Upper lobe of left lung (tissue), 6 donors: ENCODE data around the gene MSI2. TPM values are rescaled to one million over a fixed set of nuclear protein-coding genes. Genes with fewer than 3 reads are reported as not detected.

Source experiments
- ATAC-seq, 2 donors: fragments of 200-7000 bp; cut with Tn5 transposase; one replicate each; pipeline ENCODE4 v1.9.1; 2022; ENCODE audit warnings: mild to moderate bottlenecking in 2 of 2, moderate library complexity in 2 of 2; ENCODE audit not compliant: low FRiP score in 2 of 2
- DNase-seq, 2 donors: peaks; one replicate each; pipeline ENCODE4 v3.0.0-alpha.2; 2019 to 2020
- H3K27ac ChIP-seq, 4 donors: fragments of 200-600 bp; sonication (generic); one replicate each; pipeline ENCODE4 v1.5.1; 2016 to 2019
- H3K27me3 ChIP-seq, 4 donors: fragments of 200-600 bp; sonication (generic); one replicate each; pipeline ENCODE4 v1.5.1; 2017 to 2019
- H3K36me3 ChIP-seq, 4 donors: fragments of 200-600 bp; sonication (generic); one replicate each; pipeline ENCODE4 v1.5.1; 2016 to 2019
- H3K4me1 ChIP-seq, 4 donors: fragments of 200-600 bp; sonication (generic); one replicate each; pipeline ENCODE4 v1.5.1; 2018 to 2019
- H3K4me3 ChIP-seq, 4 donors: fragments of 200-600 bp; sonication (generic); one replicate each; pipeline ENCODE4 v1.5.1; 2017 to 2019; ENCODE audit warnings: mild to moderate bottlenecking in 2 of 4, moderate library complexity in 1 of 4
- H3K9me3 ChIP-seq, 4 donors: fragments of 200-600 bp; sonication (generic); one replicate each; pipeline ENCODE4 v1.5.1; 2018 to 2019
- CTCF ChIP-seq, 6 experiments: fragments of 450-650 bp in 4 of 6; fragments of 200-600 bp in 2 of 6; sonication (generic) in 2 of 6; IDR thresholded peaks; one replicate each; pipeline ENCODE4 v1.5.1; 2016 to 2019; ENCODE audit warnings: antibody characterized with exemption in 6 of 6
- EP300 ChIP-seq, 4 donors: sonication (generic); formaldehyde crosslinking; IDR thresholded peaks; one replicate each; pipeline ENCODE4 v1.5.1; 2017; ENCODE audit warnings: antibody characterized with exemption in 4 of 4, control low read depth in 2 of 4
- POLR2A ChIP-seq, 4 donors: fragments of 450-650 bp; IDR thresholded peaks; one replicate each; pipeline ENCODE4 v1.5.1; 2016 to 2017; ENCODE audit warnings: antibody characterized with exemption in 4 of 4, mild to moderate bottlenecking in 2 of 4
- POLR2AphosphoS5 ChIP-seq, 2 donors: sonication (generic); formaldehyde crosslinking; IDR thresholded peaks; one replicate each; pipeline ENCODE4 v1.5.1; 2017; ENCODE audit warnings: antibody characterized with exemption in 2 of 2
- WGBS, 2 donors: methylation state at CpG; one replicate each; pipeline ENCODE4 v1.1.5; 2017 to 2018; 5-methylcytosine and 5-hydroxymethylcytosine counted together
- total RNA-seq, 6 donors: library from RNA; depleted of rRNA in 4 of 6; stranded (reverse); fragments of >200 nt in 4 of 6; gene quantifications; one replicate each; pipeline versions ENCODE4 v1.1.0 to v1.2.1, GENCODE V29; 2016 to 2021
- donor health status: DM: no; HTN: no; CAD: no; lungs with moderate emphysema.
- donor health status: DM: no; HTN: yes; CAD: no; lungs with severe emphysema.

Gene MSI2
- total RNA-seq, 6 donors from 2014 or later: 20.1 to 44.0 (median 32.2) TPM

GRCh38 chr17:57249520-57249919 is 6.8 kb upstream of the MSI2 start:
- no peaks in the 10 kb centered on the region for H3K27me3 ChIP-seq
- no peak for TF ChIP-seq EP300 (IDR thresholded peaks at IDR 0.05)
- no peak for TF ChIP-seq POLR2A (IDR thresholded peaks at IDR 0.05)
- no peak for TF ChIP-seq POLR2AphosphoS5 (IDR thresholded peaks at IDR 0.05)
- TF ChIP-seq CTCF (IDR thresholded peaks at IDR 0.05): no peak
- no peak overlapping the region for H3K4me3 ChIP-seq
- WGBS, 2 donors: 100% methylated on average over 1 of the region's 1 CpG
- no peaks in the 10 kb centered on the region for H3K4me1 ChIP-seq
- ATAC-seq (no peak), DNase-seq (no peak)
- H3K36me3 ChIP-seq: no peaks in the 10 kb centered on the region
- peaks cover 0 to 8% (median 0%) of the 10 kb centered on the region in 4 donors for H3K9me3 ChIP-seq
- H3K27ac ChIP-seq: no peak overlapping the region

- WGBS, 2 donors: 93 to 94% methylated on average over 1 of the region's 1 CpG
- Histone ChIP-seq H3K27me3 (no peaks in the 10 kb centered on the region), H3K9me3 (peaks cover 0 to 8% (median 0%) of the 10 kb centered on the region in 4 donors), H3K27ac (no peak overlapping the region), H3K4me3 (no peak overlapping the region), H3K4me1 (peaks cover 0 to 8% (median 1%) of the 10 kb centered on the region in 4 donors), H3K36me3 (no peaks in the 10 kb centered on the region)
- no peak for ATAC-seq
- TF ChIP-seq EP300 (IDR thresholded peaks at IDR 0.05) (no peak), CTCF (IDR thresholded peaks at IDR 0.05) (no peak)
- DNase-seq: no peak
Observed at GRCh38 chr17:57251211-57251787, 5.0 kb upstream of the MSI2 start.

GRCh38 chr17:57253362-57254065 is 2.8 kb upstream of the MSI2 start:
- Histone ChIP-seq H3K9me3 (peaks cover 0 to 8% (median 0%) of the 10 kb centered on the region in 4 donors), H3K27ac (no peak overlapping the region), H3K27me3 (no peaks in the 10 kb centered on the region), H3K4me1 (peaks cover 7 to 15% (median 12%) of the 10 kb centered on the region in 4 donors), H3K4me3 (no peak overlapping the region), H3K36me3 (no peaks in the 10 kb centered on the region)
- DNase-seq: no peak
- WGBS, 2 donors: 69 to 79% methylated on average over 6 of the region's 6 CpGs
- TF ChIP-seq CTCF (IDR thresholded peaks at IDR 0.05): no peak
- TF ChIP-seq POLR2A (IDR thresholded peaks at IDR 0.05): no peak
- no peak for TF ChIP-seq EP300 (IDR thresholded peaks at IDR 0.05)
- no peak for TF ChIP-seq POLR2AphosphoS5 (IDR thresholded peaks at IDR 0.05)
- no peak for ATAC-seq

GRCh38 chr17:57255182-57255775 is 1.0 kb upstream of the MSI2 start:
- DNase-seq: no peak
- H3K27ac ChIP-seq: peak overlapping the region; percentile 78 to 91 (median 86)
- H3K9me3 ChIP-seq: peaks cover 0 to 8% (median 0%) of the 10 kb centered on the region in 4 donors
- TF ChIP-seq POLR2A (IDR thresholded peaks at IDR 0.05): no peak
- TF ChIP-seq CTCF (IDR thresholded peaks at IDR 0.05): no peak
- TF ChIP-seq POLR2AphosphoS5 (IDR thresholded peaks at IDR 0.05): no peak
- no peak for TF ChIP-seq EP300 (IDR thresholded peaks at IDR 0.05)
- peak overlapping the region; percentile 71 to 96 (median 90) for H3K4me3 ChIP-seq
- WGBS, 2 donors: 33% methylated on average over 16 of the region's 16 CpGs
- no peaks in the 10 kb centered on the region for H3K27me3 ChIP-seq
- ATAC-seq: no peak
- peaks cover 9 to 25% (median 20%) of the 10 kb centered on the region in 4 donors for H3K4me1 ChIP-seq
- H3K36me3 ChIP-seq: no peaks in the 10 kb centered on the region
